NCI-H1417 (cell line): ENCODE results near the gene EPHA8.
A peak's percentile ranks its signal among the peaks of the same experiment; 100 is the strongest.

Experiments
- DNase-seq, 3 experiments: peaks; one replicate each; lab custom pipeline; 2025; lab: John Stamatoyannopoulos, UW

The EPHA8 gene

DNA sequence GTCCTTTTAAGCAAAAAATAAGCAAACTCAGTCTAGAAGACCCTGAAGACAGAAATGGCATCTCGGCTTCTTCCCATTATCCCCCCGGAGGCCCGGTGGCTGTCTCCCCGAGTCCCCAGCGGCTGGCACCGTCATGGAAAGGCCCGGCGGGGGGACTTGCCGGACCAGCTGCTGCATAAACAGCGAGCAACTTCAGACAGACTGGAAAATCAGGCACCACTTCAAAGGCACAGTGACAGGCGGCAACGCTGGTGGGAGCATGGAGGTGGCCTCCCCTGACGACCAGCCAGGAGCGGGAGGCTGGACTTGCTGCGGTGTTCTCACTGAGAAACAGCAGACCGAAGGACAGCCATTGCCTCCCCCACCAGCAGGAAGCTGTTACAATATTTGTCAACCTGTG is 54.8 kb downstream of the EPHA8 start:
- peak in 2 of 3 experiments; percentile 72 to 84 for DNase-seq

DNA sequence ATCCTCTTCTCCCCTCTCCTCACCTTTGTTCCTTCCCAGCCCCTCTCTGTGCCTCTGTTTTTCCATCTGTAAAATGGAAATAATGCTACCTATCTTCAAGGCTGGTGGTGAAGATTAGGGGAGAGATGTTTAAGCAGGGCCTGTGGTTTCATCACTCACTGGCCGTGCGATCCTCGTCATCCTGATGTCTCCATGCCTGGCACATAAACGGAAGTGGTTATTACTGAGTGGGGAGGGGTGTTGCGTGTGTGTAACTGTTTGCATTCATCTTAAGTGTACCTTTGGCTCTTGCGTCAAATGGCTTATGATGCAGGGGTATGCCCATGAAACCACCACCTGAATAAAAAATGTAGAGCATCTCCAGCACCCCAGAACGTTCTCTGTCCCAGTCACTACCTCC is 56.0 kb downstream of the EPHA8 start:
- peak in 2 of 3 experiments; percentile 21 to 47 for DNase-seq

DNA sequence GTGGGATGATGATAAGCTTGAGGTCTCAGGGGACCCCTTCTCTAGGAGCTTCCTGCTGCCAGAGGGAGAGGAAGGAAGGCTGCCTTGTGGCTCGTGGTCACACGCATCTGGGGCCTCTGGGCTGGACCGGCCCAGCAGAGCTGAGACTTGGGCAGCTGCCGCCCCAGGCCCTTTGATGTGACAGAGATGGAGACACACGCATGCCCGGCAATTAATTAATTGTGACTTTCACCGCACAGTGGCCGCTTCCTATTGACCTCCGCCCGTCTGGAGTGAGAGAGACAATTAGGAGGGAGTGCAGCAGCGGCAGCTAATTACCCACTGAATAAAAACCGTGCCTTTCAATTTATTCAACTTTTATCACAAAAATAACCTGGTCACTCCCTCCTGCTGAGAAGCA is 56.5 kb downstream of the EPHA8 start:
- peak in 2 of 3 experiments; percentile 34 to 67 for DNase-seq

DNA sequence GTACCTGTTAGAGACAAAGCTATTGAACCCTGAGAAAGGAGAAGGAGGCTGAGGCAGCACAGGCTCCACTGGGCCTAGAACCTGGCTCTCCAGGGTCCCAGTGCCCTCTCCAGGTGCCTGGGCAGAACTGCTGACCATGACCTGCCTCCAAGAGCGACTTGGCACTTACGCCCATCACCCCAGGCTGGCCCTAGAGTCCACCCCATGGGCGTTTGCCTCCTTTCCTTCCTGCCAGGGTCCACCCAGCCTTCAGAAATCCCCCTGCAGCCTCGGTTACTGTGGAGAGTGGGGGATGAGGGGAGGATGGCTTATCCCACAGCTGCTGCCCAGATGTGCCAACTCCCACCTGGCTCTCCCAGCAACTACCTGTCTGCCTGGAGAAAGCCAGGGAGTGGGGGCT is 58.5 kb downstream of the EPHA8 start:
- DNase-seq = no peak

DNA sequence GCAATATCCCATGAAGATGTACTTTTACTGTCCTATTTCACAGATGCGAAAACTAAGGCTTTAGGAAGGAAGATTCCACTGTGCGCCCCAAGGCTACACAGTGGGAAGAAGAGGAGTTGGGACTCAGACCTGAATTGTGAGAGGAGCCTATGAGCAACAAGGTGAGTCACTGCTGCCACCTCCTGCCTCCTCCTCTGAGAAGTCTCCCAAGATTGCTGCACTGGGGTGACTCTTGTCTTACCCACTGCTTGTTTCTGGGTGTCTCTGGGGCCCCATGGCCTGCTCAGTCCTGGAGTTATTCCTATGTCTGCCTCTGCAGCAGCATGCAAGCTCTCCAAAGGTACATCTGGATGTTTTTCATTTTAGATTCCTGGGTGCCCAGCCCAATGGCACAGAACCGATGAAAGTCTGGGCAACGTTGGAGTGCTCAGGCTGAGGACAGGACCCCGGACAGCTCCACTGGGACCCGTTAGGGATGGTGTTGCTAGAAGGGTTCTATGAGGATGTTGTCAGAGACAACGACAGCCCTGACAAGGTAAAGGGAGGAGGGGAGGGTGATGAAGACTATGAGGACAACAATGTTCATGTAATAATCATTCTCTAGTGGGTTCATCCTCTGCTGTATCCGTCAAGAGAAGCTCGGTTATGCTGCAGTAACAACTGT is 62.1 kb downstream of the EPHA8 start:
- no peak for DNase-seq

DNA sequence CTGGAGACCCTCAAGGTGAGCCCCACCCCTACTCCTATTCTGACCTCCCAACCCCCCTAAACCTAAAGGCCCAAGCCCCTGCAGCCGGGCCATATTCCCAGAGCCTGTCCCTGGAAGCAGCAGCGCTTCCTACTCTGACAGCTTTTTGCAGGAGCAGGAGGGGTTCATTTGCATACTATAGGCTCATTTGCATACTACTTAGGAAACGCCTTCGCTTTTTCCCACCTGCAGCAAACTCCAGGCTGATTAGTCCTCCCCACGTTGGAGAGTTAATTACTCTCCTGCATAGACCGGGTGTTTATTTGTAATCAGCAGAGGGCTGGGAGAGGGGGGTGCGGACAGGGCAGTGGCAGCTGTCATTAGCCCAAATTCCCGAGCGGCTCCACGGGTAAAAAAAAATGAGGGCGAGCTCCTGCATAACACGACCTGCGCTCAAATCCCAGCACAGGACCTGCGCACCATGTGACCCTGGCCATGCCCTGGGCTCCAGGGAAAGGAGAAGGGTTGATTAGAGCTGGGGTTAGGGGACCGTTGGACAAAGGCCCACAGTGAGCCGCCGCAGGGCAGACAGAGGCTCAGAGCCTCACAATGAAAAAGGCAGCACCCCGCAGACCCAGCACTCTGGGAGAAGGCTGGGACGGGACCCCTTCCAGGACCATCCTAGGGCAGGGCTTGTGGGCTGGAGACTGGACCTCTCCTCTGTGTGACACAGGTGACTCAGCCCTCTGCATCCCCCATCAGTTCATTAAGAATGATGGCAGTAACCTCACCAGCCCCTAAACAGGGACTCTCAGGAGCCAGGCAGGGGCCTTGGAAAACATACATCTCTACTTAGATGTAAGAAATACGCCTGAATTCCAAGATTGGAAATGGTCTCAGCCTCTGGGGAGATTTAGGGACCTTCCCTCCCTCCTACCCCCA is 63.2 kb downstream of the EPHA8 start:
- DNase-seq = peak in 2 of 3 experiments; percentile 15 to 48

DNA sequence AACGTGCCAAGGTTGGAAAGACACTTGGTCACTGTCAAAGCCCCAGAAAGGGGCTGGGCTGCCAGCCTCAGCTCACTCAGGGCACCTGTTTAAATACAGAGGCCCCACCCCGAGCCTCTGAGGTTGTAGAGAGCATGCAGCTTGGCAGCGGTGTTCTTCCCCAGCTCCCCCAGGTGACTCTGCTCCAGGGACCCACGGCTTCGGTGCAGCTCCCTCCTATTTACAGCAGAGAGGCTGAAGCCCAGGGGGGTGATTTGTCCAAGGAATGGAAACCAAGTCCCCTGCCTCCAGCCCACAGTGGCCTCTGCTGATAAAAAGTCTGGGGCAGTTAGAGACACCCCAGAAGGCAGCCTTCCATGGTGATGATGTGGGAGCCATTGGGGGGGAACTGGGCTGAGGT is 64.0 kb downstream of the EPHA8 start:
- DNase-seq = peak; percentile 40 to 70 (median 56)

DNA sequence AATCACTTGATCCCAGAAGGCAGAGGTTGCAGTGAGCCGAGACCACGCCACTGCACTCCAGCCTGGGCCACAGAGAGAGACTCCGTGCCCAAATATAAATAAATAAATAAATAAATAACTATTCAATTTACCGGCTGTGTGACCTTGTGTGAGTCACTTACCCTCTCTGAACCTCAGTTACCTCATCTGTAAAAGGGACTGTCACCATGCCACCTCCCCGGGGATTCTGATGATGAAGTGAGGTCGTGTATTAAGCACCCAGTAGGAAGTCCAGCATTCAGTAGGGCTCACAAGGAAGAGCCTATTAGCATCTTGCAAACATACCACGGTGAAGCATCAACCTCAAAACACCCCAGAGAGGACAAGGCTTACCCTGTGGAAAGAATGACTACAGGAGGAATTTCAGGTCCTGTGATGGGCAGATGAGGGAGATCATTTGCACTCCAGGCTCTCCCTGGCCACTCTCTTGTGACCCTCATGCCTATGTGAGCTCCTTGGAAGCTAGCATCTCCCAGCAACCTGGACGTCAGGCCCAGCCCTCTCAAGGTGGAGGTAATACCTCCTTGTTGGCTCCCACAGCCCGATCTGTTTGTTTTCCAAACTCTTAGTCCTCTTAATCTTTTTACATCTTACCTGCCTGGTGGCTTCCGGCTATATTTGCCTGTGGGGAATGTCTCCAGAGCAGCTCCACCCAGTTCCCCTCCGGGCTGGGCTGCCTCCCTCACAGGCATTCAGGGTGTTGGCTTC is 65.6 kb downstream of the EPHA8 start:
- no peak for DNase-seq

DNA sequence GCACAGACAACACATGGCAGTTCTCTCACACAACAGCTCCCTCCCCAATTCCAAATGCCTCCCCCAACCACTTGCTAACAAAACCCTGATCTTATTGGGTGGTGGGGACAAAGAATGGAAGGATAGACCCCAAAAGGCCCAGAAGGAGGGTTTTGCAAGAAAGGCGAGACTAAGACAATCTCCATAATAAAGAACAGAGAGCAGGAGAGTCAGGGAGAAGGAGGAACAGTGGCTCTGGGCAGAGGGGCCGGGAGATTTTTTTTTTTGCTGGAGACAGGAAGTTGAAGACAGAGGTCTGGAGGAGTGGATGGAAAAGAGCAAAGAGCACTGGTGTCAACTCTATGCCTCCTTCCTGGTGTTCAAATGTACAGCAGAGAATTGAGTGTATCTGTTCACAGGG is 66.6 kb downstream of the EPHA8 start:
- no peak for DNase-seq

DNA sequence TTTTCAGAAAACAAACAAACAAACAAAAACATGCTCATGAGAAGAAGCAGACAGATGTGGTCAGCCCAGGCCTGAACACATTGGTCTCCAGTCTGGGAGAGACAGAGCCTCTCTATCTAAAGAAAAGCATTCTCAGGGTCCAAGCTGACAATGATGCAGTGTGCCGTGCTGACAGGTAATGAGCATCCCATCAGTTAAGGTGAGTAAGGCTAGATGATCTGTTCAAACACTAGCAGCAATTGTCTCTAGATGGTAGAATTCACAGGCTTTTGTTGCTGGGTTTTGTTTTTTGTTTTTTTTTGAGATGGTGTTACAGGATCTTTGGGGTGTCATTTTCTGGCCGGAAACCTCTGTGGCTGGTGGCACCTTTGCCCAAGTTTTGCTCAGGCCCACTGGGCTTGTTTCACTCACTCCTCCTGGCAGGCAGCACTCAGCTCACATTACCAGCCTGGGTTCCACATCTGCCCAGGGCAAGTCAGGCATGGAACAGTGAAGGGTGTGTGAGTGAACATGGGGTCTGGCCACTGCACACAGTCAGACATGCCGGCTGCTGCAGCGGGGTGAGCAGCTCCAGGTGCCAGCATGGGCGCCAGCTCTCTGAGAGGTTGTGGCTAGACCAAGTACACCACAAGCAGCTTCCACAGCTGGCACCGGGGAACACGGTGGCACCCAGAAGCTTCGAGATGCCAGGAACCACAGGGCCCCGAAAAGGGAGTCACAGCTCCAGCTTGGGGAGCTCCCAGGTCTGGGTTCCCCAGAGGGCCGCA is 70.6 kb downstream of the EPHA8 start:
- DNase-seq = no peak

DNA sequence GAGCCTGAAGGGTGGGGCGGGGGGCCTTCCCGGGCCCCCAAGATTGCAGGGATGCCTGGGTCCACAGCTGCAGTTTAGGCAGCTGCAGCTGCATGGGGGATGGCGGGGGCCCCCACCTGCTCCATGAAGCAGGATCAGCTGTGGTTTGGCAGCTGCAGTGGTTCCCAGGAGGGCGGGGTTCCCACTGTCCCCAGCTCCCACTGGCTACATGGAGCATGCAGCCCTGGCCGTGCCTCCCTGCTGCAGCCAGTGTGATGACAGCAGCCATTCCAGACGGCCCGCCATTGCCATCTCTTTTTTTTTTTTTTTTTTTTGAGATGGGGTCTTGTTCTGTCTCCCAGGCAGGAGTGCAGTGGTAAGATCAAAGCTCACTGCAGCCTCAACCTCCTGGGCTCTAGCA is 72.1 kb downstream of the EPHA8 start:
- DNase-seq = peak in 1 of 3 experiments; percentile 30

DNA sequence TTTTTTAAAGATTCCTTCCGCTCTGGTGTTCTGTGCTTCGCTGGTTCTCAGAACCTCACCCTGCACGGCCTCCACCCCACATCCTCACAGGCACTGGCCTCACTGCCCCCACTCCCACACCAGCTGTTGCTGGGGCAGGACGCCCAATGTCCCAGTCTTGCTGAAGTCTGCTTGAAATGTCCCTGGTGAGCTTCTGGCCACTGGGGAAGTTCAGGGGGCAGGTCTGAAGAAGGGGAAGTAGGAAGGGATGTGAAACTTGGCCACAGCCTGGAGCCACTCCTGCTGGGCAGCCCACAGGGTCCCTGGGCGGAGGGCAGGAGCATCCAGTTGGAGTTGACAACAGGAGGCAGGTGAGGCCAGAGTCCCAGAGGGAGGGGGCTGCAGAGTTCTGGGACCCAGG is 73.1 kb downstream of the EPHA8 start, which contains the start of gene C1QA:
C1QA (plus strand) TSS at position 276 of the 400 bp plus-strand sequence. CDS start 989 bp downstream, outside the sequence.
- no peak for DNase-seq

DNA sequence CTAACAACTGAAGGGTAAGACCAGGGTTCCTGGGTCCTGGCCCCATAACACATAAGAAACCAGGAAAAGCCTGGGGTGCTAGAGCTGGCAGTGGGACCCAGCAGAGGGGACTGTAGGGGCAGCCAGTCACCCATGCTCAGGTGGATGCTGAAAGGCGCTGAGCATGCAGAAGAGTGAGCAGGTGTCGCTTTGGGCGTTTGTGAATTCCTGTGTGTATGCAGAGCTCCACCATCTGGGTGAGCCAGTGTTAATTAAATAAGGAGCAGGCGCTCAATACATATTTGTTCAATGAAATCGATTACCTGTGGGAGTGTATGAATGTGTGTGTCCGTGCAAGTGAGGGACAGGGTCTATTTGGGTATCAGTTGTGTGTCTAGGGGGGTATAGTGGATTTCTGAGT is 73.6 kb downstream of the EPHA8 start:
- DNase-seq = peak; percentile 55 to 81 (median 57)

DNA sequence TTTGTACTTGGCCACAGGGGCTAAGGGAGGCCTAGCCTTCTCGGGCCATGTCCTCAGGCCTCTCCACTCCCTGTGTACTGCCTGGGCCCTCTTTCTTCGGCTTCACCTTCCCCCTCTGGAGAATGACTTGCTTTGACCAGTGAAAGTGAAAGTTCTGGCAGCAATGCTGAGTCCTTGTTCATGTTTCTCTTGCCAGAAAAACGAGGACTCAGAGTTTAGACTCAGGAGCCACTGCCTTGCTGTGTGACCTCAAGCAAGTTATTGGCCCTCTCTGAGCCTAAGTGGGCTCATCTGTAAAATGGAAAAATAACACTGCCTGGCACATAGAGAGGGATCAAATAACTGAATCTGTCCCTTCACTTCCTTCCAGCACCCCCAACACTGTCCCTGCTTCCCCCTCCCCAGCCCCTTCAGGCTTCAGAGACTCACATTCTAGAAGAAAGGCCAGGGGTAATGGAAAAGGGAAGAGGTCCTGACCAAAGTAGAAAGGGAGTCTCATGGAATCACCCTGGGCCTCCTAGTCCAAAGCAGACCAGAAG is 74.7 kb downstream of the EPHA8 start:
- no peak for DNase-seq

DNA sequence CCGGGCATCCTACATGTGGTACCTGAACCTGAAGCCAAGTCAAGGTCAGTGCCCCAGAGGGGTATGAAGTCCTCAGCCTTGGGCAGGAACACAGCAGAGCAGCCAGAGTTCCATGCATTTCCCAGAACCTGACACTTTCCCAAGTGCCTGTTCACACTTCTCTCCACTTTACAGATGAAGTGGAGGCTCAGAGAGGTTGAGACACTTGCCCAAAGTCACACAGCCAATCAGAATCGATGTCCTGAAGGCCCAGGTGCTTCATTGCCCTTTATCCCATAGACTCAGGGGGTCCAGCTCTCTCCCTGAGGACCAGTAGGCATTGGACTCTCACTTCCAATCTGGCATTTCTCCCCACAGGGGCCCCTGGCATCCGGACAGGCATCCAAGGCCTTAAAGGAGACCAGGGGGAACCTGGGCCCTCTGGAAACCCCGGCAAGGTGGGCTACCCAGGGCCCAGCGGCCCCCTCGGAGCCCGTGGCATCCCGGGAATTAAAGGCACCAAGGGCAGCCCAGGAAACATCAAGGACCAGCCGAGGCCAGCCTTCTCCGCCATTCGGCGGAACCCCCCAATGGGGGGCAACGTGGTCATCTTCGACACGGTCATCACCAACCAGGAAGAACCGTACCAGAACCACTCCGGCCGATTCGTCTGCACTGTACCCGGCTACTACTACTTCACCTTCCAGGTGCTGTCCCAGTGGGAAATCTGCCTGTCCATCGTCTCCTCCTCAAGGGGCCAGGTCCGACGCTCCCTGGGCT is 75.4 kb downstream of the EPHA8 start:
- DNase-seq = no peak

DNA sequence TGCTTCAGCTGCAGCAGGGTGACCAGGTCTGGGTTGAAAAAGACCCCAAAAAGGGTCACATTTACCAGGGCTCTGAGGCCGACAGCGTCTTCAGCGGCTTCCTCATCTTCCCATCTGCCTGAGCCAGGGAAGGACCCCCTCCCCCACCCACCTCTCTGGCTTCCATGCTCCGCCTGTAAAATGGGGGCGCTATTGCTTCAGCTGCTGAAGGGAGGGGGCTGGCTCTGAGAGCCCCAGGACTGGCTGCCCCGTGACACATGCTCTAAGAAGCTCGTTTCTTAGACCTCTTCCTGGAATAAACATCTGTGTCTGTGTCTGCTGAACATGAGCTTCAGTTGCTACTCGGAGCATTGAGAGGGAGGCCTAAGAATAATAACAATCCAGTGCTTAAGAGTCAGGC is 76.0 kb downstream of the EPHA8 start:
- no peak for DNase-seq

DNA sequence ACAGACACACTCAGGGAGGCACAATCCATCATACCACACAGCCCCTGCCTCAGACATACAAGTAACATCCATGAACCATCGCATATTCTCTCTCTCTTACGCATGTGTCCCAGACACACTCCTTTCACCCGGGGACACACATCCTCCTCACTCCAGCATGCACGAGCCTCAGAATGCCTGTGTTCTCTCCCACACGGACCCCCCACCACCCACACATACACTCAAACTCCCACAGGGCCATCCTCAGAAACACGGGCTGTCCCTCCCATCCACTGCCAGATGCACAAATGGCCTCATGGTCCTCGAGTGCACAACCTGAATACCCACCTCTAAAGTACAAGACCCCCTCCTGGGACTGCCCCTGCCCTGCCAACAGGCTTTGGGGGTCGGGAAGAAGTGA is 78.0 kb downstream of the EPHA8 start:
- DNase-seq = no peak

DNA sequence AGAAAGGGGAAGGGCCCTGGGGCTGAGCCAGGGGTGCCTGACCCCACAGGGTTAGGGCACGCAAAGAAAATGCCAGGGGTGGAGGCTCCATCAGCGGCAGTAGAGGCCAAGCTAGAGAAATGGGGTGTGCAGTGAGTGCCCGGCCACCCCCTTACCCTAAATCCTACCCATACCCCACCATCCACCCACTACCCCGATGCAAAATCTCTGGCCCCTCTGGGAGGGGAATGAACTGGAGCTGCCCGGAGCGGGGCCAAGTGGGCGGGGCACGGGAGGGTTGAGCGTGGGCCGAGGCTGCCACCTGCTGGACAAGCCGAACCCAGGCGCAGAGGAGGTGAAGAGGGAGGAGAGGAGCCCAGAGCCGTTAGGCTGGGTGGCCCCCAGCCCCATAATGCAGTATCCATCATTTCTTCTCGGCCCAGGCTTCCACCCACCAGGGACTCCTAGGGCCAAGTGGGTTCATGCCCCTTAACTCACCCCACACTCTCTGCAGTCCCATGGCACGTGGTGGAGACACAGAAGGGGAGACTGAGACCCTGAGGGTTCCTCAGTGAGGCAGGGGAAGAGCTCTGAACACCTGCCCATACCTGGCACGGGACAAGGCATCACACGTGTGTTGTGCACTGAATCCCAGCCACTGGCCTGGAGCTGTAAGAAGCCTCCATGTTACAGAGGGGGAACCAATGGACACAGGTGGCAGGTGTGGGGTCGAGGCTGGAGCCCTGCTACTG is 78.8 kb downstream of the EPHA8 start:
- peak; percentile 43 to 69 (median 64) for DNase-seq

DNA sequence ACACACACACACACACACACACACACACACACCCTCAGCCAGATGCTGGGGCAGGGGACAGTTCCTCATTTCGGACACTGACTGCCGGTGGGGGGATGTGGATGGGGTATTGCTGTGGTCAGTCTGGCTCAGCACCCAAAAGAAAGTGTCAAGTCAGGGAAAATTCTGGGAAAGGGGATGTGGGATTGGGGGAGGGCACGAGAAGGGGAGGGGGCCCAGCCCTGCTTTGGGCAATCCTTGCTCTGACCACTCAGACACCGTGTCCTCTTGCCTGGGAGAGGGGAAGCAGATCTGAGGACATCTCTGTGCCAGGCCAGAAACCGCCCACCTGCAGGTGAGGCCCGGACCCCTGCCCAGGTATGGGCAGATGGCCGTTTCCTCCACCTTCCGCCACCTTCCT is 80.1 kb downstream of the EPHA8 start, which contains the start of gene C1QC:
C1QC (plus strand) TSS at position 253 of the 400 bp plus-strand sequence. CDS start 391 bp downstream, outside the sequence.
- DNase-seq = no peak

DNA sequence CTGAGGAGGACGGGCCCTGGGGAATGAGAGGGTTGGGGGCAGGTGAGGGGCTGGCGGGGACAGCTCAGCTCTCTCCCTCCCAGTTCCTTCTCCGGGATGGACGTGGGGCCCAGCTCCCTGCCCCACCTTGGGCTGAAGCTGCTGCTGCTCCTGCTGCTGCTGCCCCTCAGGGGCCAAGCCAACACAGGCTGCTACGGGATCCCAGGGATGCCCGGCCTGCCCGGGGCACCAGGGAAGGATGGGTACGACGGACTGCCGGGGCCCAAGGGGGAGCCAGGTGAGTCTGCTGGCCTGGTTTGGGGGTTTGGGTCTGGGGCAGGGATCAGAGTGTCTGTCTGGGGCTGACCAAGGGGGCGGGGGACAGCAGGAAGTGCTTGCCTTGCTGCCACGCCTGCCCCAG is 80.6 kb downstream of the EPHA8 start:
- no peak for DNase-seq
